HG03025 (cell line): ENCODE measurements around the gene TMEM131L.
"Not testable (repeated sequence)": the region's sequence is repeated elsewhere in the genome, so short reads cannot be mapped to it uniquely, and the experiment has no call there.

Experiments used
- ATAC-seq: cut with Tn5 transposase; IDR thresholded peaks from one replicate; pipeline ENCODE4 v1.9.1; 2021; ENCODE audit warnings: mild to moderate bottlenecking, moderate library complexity; ENCODE audit not compliant: unreplicated experiment, low FRiP score

The TMEM131L gene

DNA sequence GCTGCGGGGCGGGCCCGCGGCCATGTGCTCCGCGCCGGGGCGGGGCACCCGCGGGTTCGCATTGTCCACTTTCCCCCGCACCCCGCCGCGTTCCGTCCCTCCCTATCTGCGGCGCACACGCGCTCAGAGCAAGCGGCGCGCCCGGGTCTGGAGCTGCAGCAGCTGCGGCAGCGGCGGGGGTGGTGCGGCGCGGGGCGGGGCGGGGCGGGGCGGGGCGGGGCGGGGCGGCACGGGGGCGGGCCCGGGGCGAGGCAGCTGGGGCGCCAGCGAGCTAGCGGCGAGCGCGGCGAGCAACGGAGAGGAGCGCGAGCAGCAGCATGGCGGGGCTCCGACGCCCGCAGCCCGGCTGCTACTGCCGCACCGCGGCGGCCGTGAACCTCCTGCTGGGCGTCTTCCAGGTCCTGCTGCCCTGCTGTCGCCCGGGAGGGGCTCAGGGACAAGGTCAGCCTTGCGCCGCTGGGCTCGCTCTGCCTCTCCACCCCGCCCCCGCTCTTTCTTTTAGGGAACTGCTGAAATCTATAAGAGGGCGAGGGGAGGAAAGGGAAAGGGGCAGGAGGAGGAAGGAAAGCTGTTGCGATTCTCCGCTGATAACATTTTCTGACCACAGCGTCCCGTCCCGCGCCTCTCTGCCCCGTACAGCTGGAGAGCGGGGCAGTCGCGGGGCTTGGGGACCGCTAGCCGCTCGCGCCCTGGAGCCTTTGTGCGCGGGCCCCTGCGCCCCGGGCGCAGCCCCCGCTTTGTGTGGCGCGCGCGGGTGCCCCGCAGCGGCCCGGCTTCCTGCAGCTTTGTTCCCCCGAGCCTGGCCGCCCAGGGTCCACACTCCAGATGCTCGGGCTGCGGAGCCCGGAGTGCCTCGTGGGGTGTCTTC, at the start of gene TMEM131L:
Gene TMEM131L (plus strand): TSS at position 280 of the 868 bp plus-strand sequence. CDS start 38 bp downstream, at position 318.
- peak; percentile 41 for ATAC-seq

GRCh38 chr4:153416456-153416855, 49.7 kb upstream of the TMEM131L start:
- not testable (repeated sequence) for ATAC-seq

DNA sequence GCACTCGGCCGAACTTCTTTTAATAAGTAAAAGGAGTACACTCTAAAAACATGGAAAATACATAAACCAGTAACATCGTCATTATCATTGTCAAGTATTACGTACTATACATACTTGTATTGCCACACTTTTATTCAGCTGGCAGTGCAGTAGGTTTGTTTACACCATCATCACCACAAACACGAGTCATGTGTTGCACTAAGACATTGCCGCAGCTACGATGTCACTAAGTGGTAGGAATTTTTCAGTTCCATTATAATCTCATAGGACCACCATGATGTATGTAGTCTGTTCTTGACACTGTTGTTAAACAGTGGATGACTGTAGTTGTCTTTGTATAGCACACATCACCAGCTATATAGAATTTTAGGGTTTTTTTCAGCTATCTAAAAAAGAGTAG, 48.0 kb upstream of the TMEM131L start:
- no peak for ATAC-seq

GRCh38 chr4:153418558-153418957, 47.6 kb upstream of the TMEM131L start:
- no peak for ATAC-seq

DNA sequence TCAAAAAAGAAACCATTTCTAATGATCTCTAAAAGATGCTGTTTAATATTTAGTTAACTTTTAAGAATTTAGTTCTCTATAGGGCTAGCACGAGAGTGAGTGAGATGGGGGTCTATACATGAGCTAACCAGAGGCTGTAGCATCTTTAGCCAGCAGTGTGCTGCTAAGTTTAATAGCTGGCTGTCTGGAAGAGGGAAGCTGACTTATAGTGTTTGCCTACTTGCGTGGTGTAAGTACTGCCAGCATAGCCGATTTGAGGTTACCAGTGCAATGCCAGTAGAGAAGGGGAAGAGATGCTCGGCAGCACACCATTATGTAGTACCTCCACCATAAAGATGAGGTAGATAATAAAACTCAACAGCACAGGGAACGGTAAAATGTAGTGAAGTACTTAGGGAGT, 47.1 kb upstream of the TMEM131L start:
- ATAC-seq: no peak

- ATAC-seq: no peak
Measured at GRCh38 chr4:153419673-153420278, 46.4 kb upstream of the TMEM131L start.

GRCh38 chr4:153420361-153420760, 45.8 kb upstream of the TMEM131L start:
- no peak for ATAC-seq

- ATAC-seq: no peak
Measured at GRCh38 chr4:153421941-153422340, 44.2 kb upstream of the TMEM131L start.

GRCh38 chr4:153426207-153426885, 39.8 kb upstream of the TMEM131L start:
- no peak for ATAC-seq

- no peak for ATAC-seq
Measured at GRCh38 chr4:153427363-153428071, 38.6 kb upstream of the TMEM131L start.

GRCh38 chr4:153428941-153429475, 37.2 kb upstream of the TMEM131L start:
- no peak for ATAC-seq

GRCh38 chr4:153432965-153433753, 33.0 kb upstream of the TMEM131L start:
- peak; percentile 95 for ATAC-seq

GRCh38 chr4:153433754-153434105, 32.4 kb upstream of the TMEM131L start:
- ATAC-seq: peak; percentile 1

DNA sequence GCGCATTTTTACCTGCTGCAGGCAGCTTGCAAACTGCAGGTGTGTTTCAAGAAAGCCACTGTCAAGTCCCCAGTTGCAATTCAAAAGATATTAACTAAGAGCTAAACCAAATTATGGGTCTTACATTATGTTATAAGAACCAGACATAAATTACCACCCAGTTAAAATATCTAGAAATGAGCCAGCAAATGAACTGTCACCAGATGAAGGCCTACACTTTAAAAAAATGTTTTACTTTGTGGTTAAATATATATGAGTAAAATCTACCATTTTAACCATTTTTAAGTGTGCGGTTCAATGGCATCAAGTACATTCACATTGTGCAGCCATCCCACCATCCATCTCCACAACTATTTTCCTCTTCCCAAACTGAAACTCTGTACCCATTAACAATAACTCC, 32.0 kb upstream of the TMEM131L start:
- ATAC-seq: no peak

- ATAC-seq: no peak
Measured at GRCh38 chr4:153438916-153439756, 27.0 kb upstream of the TMEM131L start.

- no peak for ATAC-seq
Measured at GRCh38 chr4:153439831-153440230, 26.3 kb upstream of the TMEM131L start.

GRCh38 chr4:153440475-153440874, 25.7 kb upstream of the TMEM131L start:
- ATAC-seq: no peak

GRCh38 chr4:153447175-153447905, 18.8 kb upstream of the TMEM131L start:
- no peak for ATAC-seq
